ENCODE measurements around the gene B3GALT6.
A peak's percentile ranks its signal among the peaks of the same experiment; 100 is the strongest.
"Not testable (repeated sequence)": the region's sequence is repeated elsewhere in the genome, so short reads cannot be mapped to it uniquely, and the experiment has no call there.

B3GALT6 gene

GRCh38 chr1:1232208-1232795 lies at the start of gene B3GALT6:
B3GALT6 (plus strand) TSS chr1:1232237; CDS start chr1:1232279, 42 bp downstream.
- no peak for DNase-seq (ENCODE audit: low spot score)

GRCh38 chr1:1182491-1183220 lies 49.4 kb upstream of the B3GALT6 start:
- no peak for DNase-seq (ENCODE audit: low spot score)

- no peak for DNase-seq (ENCODE audit: low spot score)
Observed at GRCh38 chr1:1183221-1183747, 48.8 kb upstream of the B3GALT6 start.

- DNase-seq (ENCODE audit: low spot score): no peak
Observed at GRCh38 chr1:1183833-1184775, 47.9 kb upstream of the B3GALT6 start.

GRCh38 chr1:1185101-1185765 lies 46.8 kb upstream of the B3GALT6 start:
- peak; percentile 72 for DNase-seq (ENCODE audit: low spot score)

GRCh38 chr1:1187938-1188337 lies 44.1 kb upstream of the B3GALT6 start:
- no peak for DNase-seq (ENCODE audit: low spot score)

- no peak for DNase-seq (ENCODE audit: low spot score)
Observed at GRCh38 chr1:1189111-1189510, 42.9 kb upstream of the B3GALT6 start.

- no peak for DNase-seq (ENCODE audit: low spot score)
Observed at GRCh38 chr1:1191734-1192133, 40.3 kb upstream of the B3GALT6 start.

- DNase-seq (ENCODE audit: low spot score): no peak
Observed at GRCh38 chr1:1194723-1195122, 37.3 kb upstream of the B3GALT6 start.

GRCh38 chr1:1195726-1196125 lies 36.3 kb upstream of the B3GALT6 start:
- not testable (repeated sequence) for DNase-seq (ENCODE audit: low spot score)

- no peak for DNase-seq (ENCODE audit: low spot score)
Observed at GRCh38 chr1:1196431-1197187, 35.4 kb upstream of the B3GALT6 start.

GRCh38 chr1:1197188-1197500 lies 34.9 kb upstream of the B3GALT6 start:
- DNase-seq (ENCODE audit: low spot score): no peak

GRCh38 chr1:1197551-1198422 lies 34.2 kb upstream of the B3GALT6 start:
- no peak for DNase-seq (ENCODE audit: low spot score)

GRCh38 chr1:1198423-1199140 lies 33.5 kb upstream of the B3GALT6 start:
- DNase-seq (ENCODE audit: low spot score): no peak

- no peak for DNase-seq (ENCODE audit: low spot score)
Observed at GRCh38 chr1:1199141-1199960, 32.7 kb upstream of the B3GALT6 start.

GRCh38 chr1:1199961-1200875 lies 31.8 kb upstream of the B3GALT6 start:
- DNase-seq (ENCODE audit: low spot score): no peak
